Occipital lobe (tissue), 2 donors: ENCODE data around the gene AKAP11. TPM values are rescaled to one million over a fixed set of nuclear protein-coding genes. Genes with fewer than 3 reads are reported as not detected.
A peak's percentile ranks its signal among the peaks of the same experiment; 100 is the strongest.

ENCODE experiments used
- DNase-seq: peaks from one replicate; lab custom pipeline; 2025; lab: John Stamatoyannopoulos, UW
- total RNA-seq: library from RNA; depleted of rRNA; stranded (reverse); fragments of >200 nt; gene quantifications from one replicate; pipeline ENCODE4 v1.2.3, GENCODE V29; 2014

AKAP11 gene
- total RNA-seq, 1 donor from 2014 or later = 87.0 TPM

DNA sequence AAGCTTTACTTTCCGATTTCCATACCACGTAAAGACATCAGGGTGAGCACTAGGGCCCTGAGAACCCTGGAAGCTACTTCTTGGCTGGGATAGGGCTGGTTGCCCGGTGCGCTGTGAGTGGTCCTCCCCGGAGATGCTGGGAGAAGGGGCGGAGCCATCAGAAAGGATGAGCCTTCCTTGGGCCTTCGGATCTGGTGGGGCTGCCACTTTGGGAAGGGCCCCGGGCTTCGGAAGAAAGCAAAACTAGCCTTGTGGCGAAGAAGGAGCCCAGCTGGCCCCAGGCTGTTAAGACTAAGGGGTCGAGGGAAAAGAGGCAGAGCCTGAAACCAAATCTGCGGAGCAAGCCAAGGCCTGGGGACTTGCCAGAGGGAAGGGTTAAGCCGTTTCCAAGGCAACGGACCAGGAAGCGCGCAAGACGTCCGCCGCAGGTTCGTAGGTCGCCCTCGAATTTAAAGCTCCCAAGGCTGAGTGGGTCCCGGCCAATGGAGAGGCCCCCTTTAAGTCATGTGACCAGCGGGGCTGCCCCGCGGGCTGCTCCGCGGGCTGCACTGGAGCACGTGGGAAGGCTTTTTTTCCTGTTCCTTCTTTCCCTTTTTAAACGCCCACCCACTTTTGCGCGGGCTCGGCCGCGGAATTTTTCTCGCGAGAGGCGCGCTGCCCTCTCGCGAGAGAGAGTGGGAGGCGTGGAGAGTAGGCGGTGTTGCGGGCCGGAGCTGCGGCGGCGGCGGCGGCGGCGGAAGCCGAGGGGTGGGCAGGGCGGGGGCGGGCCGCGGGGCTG, 426 bp upstream of the AKAP11 start:
- DNase-seq = peak; percentile 98

DNA sequence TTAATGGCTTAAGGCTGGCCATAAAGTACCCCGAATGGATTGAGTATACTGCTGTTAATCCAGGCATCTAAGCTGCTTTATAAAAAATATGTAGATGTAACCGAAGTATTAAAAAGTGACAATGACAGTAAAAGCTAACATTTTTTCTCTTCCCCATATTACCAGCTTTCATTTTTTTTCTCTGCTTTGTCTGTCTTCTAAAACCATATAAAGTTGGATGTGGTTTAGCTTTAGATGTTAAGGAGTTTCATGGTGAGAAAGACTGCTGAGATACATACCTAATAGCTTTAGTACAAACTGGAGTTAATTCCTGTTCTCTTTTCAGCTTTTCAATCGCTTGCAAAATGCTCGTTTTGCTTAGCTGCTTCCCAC, 838 bp downstream of the AKAP11 start:
- no peak for DNase-seq

DNA sequence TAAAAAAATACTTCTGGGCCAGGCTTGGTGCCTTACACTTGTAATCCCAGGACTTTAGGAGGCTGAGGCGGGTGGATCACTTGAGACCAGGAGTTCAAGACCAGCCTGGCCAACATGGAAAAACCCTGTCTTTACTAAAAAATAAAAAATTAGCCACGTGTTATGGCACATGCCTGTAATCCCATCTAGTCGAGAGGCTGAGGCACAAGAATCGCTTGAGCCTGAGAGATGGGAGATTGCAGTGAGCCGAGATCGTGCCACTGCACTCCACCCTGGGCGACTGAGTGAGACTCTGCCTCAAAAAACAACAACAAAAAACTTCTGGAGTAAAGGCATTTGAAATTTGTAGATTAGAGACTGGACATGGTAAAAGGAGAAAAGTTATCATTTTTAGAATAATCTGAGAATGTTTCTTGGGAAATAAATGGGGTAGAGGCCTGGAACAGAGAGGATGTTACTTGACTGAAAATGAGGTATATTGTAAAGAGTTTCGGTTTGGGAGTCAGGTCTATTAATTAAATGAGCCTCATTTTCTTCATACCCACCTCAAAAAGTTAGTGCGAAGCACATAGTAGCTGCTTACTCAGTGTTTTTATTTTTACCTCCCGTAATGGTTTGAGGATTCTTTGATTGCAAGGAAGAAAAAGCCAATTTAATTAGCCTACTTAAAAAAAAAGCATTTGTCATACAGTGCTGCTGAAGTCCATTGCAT, 2.6 kb downstream of the AKAP11 start:
- no peak for DNase-seq

DNA sequence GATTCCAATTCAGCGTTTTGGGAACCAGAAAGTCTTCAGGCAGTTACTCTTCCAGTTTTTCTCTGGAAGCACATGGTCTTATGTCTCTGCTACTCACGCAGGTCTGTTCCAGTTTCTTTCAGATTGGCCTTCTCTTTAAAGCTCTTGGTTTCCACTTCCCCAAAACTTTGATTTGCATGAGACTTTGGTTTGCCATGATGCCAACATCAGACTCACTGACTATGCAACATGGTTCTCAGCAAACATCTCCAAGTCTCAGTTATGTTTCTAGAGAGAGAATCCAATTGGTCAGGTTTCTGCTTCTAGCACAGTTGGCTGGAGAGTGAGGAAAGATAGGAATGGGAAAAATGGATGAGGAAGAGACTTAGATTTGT, 3.1 kb downstream of the AKAP11 start:
- DNase-seq = no peak

DNA sequence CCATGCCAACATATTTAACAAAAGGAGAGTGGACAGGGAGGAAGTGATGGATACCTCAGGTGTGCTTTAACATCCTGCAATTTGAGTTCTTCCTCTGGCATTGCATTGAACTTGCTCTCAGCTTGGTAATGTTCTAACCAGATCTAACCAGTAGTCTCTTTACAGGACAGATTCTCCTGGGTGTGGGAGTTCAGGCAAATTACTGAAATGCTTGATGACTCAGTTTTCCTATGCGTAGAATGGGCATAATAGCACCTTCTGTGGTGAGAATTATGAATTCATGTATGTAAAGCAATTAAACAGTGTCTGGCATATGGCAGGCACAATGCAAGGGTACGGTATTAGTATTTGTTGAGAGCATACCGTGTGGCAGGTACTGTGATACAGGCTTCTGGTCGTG, 3.6 kb downstream of the AKAP11 start:
- no peak for DNase-seq

DNA sequence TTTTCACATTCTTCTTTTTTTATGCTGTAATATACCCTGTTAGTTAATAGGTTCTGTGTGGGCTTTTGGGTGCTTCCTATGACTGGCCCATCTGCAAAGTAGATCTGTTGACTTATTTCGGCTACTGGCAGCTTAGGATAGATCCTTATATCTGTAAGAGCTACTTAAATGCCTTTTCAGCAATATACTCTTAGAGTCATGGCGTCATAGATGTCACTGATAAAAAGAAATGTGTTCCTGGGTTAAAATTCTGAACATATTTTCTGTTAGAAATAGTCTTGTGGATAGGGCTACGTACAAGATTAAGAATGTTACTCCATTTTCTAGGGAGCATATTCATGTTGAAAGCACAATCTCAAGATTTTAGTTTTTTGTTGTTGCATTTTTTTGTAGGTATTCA, 4.7 kb downstream of the AKAP11 start:
- DNase-seq = no peak

DNA sequence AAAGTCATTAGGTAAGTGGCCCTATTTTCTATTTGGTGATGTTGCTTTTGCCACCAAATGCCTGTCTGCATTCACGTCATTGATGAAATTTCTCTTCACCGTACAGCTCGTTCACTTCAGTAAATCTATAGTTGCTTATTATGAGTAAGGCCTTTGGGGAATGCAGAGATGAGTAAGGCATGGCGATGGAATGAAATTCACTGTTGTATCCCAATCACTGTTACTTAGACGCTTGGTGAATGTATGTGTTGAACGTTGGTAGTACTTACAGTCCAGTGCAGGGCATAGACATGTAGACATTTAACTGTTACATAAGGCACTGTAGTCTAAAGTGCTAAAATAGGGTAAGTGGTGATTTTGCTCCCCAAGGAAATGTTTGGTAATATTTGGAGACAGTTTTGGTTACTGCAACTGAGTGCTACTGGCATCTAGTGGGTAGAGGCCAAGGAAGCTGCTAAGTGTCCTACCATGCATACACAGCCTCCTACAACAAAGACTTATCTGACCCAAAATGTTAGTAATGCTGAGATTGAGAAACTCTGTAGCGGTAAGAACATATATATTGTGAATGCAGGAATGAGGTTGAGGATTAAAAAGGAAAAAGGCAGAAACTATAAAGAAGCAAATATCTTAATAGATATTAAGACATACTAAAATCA, 5.8 kb downstream of the AKAP11 start:
- no peak for DNase-seq

DNA sequence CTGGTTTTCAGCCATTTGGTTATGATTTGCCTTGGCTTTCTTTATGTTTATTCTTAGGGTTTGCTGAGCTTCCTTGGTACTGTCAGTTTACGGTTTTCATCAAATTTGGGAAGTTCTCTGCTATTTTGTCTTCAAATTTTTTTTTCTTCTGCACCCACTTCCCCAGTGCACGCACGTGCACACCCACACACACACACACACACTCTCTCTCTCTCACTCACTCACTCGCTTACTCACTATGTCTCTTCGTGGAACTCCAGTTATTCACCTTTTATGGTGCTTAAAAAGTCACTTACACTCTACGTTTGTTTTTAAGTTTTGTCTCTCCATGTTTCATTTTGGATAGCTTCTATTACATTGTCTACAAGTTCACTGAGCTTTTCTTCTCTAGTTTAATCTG, 7.1 kb downstream of the AKAP11 start:
- no peak for DNase-seq

DNA sequence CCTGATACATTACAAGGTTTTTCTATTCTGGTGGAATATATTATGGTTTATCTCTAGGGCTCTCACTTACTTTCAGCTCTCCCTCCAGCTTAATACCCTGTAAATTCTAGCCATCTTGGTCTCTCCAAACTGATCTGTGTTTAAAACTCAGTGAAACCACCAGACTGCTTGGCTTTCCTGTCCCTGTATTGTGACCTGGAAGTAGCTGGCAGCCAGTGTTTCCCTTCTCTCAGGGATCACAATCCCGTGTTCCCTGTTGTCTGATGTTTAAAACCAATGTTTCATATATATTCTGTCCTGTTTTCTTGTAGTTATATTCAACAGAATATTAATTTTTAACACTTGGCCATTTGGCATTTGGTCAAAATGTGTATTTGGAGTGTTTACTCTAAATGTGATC, 8.0 kb downstream of the AKAP11 start:
- no peak for DNase-seq

DNA sequence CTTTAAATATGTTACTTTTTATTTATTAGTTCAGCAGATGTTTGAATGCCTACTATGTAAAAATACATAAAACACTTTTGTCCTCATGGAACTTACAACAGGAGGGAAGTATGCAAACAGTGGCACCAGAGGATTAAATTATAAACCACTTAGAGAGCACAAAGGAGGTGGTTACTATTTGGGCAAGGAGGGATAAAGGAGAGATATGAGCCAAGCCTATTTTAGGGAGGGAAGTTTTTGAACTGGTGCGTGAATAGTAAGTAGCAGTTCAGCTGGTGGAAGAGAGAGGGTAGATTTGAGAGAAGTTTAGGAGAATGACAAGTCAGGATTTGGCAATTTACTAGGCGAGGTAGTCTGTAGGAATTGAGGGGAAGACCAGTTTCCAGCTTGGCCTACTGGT, 8.6 kb downstream of the AKAP11 start:
- no peak for DNase-seq

DNA sequence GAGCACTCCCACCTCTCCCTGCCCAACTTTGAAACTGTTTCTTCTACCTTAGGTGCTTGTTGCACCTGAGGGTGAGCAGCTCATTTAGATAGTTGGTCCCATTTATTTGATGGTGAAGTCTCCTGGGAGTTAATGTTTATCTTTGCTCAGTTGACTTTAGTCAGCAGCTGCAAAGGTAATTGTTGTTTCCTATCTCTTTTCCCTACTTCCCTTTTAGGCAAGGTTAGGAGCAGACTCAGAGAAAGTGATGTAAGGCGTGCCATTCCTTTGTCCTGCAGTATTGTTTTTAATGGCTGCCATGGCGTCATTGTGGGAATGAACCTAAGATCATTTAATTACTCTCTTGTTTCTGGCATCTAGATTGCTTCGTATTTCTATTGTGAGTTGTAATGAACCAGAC, 11.6 kb downstream of the AKAP11 start:
- DNase-seq = no peak

DNA sequence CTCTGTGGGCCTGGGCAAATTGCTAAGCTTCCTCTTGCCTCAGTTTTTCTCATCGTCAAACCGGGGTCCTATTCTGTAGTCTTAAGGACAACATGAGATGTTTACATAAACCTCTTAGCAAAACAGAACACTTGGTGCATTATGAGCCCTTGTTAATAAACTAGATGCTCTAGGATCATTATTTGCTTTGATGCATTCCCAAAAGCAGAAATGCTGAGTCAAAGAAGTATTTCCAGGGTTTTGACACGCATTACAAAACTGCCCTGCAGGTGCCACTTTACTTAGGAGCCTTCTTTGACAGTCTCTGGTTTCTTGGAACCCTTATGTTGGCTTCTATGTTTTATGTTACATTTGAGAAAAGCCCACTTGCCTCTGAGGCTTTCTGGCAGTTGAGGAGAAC, 12.1 kb downstream of the AKAP11 start:
- no peak for DNase-seq

DNA sequence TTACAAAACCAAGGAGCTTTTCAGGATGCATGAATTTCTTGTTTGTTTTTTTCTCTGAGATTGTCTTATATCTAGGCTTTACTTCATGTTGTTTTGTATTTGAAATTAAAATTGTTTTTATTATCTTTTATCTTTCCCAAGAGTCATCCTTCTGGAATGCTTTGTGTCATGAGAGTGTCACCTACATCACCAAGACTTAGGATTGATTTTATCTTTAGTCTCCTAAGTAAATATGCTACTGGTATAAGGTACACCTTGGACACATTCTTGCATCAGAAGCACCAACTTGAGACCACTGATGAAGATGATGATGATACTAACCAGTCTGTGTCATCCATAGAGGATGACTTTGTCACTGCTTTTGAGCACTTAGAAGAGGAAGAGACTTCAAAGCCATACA, 26.4 kb downstream of the AKAP11 start:
- DNase-seq = no peak

DNA sequence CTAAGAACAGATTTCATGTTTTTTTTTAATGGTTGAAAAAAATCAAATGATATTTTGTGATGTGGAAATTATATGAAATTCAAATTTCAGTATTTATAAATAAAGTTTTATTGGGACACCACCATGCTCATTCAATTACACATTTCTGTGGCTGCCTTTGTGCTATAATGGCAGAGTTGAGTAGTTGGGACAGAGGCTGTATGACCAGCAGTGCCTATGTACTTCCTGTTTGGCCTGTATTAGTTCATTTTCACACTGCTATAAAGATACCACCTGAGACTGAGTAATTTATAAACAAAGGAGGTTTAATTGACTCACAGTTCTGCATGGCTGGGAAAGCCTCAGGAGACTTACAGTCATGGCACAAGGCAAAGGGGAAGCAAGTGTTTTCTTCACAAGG, 33.6 kb downstream of the AKAP11 start:
- no peak for DNase-seq

DNA sequence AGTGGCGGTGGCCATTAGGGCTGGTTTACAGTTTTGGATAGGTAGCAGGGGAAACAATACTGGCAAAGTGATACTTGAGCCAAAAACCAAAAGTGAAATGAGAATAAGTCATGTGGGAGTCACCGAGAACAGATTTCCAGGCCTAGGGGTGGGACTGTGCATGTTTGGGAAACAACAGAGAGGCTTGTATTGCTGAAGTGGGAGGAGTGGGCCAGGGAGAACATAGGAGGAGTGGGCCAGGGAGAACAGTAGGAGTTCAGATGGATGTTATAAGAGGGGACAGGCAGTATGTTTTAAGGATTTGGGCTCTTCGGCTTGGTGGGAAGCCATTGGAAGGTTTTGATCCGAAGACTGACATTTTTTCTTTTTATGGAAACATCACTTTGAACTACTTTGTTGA, 35.5 kb downstream of the AKAP11 start:
- DNase-seq = no peak

DNA sequence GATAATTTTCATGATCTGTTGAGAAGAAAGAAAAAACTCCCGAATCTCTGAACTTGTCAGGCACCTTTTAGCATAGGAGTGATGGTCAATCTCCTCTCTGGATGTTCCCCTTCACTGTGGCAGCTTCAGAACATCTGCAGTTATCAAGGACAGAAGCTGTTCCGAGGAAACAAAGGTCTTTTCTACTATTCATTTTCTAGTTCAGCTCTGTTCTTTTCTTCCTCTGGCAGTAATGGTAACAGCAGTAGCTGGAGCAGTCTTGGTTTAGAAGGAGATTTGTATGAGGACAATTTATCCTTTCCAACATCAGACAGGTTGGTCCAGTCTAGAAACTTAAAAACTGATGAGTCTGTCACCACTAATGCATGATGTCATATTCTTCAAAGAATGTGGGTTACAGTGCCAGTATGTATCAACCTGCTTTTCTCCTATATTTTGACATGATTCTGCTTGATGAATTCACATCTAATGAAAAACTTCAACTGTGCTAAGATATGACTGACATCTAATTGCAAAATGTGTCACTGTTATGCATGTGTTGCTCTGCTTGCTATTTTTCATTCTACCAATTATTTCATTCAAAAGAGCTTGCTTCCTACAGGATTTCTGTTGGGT, 41.0 kb downstream of the AKAP11 start:
- no peak for DNase-seq

DNA sequence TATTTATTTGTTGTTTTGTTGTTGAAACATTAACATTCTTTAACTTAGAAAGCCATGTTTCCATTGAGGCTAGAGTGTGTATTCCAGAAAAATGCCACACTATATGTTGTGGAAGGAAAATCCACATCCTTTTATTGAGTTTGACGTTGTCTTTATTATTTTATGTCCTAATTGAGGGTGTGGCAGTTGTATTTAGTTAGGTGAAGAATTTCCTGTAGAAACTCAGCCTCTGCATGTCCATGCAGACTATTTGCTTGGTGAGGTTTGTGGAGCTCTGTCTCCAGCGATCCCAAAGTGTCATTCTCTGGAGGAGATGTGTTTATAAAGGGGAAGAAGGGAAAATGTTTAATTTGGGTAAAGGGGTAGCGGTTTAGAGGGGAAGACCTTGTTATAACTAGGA, 46.6 kb downstream of the AKAP11 start:
- DNase-seq = no peak

DNA sequence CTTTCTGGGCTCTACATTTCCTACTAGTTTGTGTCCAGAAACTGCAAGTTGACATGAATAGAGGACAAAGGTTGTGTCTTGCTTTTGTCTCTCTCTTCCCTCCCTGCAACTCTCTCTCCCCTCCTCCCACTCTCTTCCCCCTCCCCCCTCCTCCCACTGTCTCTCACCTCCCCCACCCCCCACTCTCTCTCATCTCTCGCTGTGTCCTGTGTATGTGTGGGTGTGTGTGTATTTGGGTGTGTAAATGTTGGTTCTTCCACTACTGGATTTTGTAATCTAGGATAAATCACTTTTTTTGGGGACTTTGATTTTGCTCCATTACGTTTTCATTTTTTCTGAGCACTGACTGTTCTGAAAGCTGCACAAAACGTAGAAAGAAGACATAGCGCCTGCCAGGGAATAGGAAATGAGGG, 48.4 kb downstream of the AKAP11 start:
- DNase-seq = no peak

DNA sequence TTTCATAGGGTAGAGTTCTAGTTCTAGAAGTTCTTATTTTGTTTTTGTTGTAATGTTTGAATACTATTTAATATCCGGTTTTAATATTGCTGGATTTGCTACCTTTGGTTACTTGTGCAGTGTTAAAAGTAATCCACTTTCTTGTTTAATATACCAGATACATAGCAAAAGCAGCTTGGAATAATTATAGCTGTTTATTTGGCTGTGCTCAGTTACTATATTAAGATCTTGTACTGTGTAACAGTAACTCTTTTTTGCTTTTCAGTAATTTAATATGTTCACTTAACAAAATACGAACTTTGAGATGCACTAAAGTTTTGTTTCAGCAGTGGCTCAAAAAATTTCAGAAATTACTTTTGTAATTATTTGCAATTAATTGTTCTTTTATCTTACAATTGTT, 50.9 kb downstream of the AKAP11 start:
- DNase-seq = no peak

DNA sequence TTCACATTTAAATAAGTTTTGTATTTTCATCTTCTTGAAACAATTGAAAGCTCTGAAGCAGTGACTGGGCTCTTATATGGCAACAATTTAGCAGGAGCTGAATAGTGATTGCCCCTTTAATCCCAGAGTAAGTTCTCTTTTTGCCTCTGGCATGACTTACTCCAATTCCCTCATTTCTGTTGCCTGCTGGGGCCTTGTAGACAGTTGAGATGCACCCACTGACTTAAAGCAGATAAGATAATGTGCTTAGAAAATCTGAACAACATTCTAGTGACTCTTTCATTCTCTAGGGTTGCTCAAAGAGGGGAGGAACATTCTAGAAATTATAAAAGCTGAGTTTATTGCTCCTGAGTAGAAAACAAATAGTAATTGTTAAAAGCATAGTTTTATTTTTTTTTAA, 52.8 kb downstream of the AKAP11 start:
- no peak for DNase-seq

DNA sequence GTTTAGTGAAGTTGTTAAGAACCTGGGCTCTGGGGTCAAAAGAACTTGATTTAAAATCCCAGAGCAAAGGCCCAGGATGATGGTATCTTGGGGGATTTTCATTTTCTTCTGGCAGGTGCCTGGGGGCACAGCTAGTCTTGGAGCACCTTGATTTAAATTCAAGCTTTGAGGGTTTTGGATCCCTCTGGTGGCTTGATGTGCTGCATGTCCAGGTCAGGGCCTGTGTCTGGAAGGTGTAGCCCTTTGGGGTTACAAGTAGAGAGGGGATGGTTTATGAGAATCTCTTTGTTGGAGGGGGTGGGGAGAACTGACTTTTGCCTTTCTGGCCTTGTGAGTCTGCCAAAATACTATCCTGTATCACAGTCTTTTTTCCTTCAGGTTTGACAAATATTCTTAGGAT, 55.8 kb downstream of the AKAP11 start:
- DNase-seq = no peak

DNA sequence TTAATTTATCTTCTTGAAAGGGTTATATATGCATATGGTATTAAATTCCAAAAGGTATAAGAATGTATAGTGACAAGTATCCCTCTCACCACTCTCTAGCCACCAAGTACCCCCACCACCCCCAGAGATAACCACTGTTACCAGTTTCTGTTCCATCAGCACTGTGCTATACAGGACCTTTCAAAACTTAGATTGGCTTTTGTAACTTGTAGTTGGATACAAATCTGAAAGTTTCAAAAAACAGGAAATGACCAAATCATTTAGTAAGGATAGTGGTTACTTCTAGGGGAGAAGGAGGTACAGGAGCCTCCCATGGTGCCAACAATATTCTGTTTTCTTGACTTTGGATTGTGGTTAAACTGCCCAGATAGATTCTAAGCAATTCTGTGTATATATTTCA, 56.7 kb downstream of the AKAP11 start:
- DNase-seq = no peak
